Astrocyte of the hippocampus (primary cell): ENCODE results near the gene PSMB7.

Experiments used
- DNase-seq: peaks from one replicate; pipeline ENCODE4 v3.0.0; 2011; ENCODE audit warnings: low read depth, low spot score

The PSMB7 gene

GRCh38 chr9:124384210-124384609 is 31.0 kb downstream of the PSMB7 start:
- no peak for DNase-seq

- peak; percentile 75 for DNase-seq
These were observed 33.9 kb downstream of the PSMB7 start for GRCh38 chr9:124381170-124381945.

- no peak for DNase-seq
These were observed 37.5 kb downstream of the PSMB7 start for GRCh38 chr9:124377551-124378406.

DNA sequence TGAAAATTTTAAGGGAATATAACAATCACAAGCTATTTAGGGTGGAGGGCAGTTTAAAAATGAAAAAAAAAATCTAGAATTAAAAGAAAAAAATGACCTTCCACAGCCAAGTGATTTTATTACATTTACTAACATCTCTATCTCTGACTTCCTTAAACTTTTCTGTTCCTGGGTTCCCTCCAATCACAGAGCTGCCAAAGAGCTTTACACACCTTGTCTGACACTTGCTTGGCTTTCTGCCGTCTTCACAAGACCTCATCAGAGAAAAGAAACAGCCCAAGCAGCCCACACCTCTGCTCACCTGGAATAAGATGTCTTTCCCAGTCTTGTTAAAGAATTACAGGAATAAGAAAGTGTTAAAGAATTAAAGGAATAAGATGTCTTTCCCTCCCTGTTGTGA is 38.9 kb downstream of the PSMB7 start:
- no peak for DNase-seq

DNA sequence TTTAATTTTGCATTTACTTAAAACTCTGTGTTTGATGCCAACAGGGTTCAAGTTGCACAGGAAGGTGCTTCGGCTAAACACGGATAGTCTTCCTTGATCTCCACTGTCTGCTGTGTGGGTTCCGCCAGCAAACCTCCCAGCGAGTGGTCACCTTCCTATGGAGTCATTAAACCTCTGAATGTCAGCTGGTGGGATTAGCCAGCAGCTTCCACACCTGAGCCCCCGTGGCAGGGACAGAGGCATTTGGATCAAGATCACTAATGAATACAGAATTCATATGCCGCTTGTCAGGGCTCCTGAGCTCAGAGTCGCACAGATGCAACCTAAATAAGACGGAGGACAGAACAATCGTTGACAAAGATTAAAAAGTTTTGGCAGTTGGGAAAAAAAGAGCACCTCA is 39.5 kb downstream of the PSMB7 start:
- DNase-seq, result no peak

GRCh38 chr9:124373851-124374250 is 41.4 kb downstream of the PSMB7 start:
- no peak for DNase-seq

DNA sequence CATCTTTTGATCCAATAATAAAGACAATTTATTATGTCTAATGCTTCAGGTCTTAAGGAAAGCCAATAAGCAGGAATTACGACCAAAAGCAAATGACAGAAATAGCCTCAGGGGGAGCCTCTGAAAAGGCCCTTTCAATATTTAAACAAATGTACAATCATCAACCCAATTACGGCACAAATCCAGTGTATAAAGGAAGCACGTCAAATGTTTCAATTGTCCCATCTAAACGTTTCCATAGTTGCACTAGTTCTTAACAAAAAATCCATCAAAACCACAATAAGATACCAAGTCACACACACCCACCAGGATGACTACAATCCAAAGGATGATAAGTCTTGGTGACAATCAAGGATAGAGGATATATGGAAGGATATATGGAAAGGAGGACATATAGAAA is 41.9 kb downstream of the PSMB7 start:
- DNase-seq, result no peak

GRCh38 chr9:124372038-124372437 is 43.2 kb downstream of the PSMB7 start:
- DNase-seq, result no peak

GRCh38 chr9:124370896-124371582 is 44.2 kb downstream of the PSMB7 start:
- DNase-seq, result no peak

DNA sequence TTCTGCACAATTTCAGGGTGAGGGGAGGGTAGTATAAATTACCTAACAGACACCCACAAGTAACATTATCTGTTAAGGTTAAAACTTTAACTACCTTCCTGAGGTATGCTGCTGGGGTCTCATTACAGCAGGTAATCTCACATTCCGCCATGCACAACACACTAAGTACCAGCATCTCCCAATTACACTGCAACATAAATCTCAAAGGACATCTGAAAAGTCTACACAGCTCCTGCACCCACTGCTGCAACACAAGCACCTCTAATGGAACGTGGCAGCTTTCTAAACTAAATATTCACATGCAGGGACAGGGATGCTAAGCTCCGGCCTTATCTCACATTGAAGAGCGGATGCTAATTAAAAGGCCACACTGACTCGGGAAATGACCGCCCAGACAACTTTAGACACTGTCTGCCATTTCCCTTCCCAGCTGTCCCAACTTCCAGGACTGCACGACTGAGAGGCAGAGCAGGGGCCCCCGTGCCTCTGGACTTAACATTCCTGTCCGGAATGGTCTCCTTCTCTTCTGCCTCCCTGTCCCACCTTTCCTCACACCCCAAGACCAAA is 45.9 kb downstream of the PSMB7 start:
- no peak for DNase-seq

GRCh38 chr9:124368692-124369091 is 46.5 kb downstream of the PSMB7 start:
- DNase-seq, result no peak

DNA sequence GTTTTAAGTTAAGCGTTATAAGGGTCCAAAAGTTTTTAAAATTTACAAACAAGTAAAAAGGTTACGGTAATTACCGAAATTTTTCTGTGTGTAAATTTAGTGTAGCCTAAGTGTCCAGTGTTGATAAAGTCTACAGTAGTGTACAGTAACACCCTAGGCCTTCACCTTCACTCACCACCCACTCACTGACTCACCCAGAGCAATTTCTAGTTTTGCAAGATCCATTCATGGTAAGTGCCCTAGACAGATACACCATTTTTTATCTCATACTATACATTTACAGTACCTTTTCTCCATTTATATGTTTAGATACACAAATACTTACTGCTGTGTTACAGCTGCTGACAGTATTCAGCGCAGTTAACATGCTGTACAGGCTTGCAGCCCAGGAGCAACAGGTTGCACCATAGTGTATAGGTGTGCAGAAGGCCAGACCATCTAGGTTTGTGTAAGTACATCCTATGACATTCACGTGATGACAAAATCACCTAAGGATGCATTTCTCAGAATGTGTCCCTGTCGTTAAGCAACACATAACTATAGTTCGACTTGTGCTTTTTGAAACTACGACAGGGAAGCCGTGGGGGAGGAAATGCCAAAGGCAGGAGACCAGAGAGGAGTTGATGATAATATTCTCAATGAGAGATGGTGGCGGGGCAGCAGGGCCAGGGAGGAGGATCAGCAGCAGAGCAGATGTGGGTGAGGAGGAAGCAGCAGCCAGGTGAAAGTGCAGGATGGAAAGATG is 48.6 kb downstream of the PSMB7 start:
- no peak for DNase-seq

GRCh38 chr9:124365036-124365435 is 50.2 kb downstream of the PSMB7 start:
- no peak for DNase-seq

GRCh38 chr9:124364141-124364540 is 51.1 kb downstream of the PSMB7 start:
- peak; percentile 61 for DNase-seq

GRCh38 chr9:124363326-124364096 is 51.7 kb downstream of the PSMB7 start:
- peak; percentile 88 for DNase-seq

- DNase-seq, result no peak
These were observed 54.1 kb downstream of the PSMB7 start for GRCh38 chr9:124361128-124361527.

GRCh38 chr9:124359855-124360678 is 55.2 kb downstream of the PSMB7 start:
- no peak for DNase-seq

GRCh38 chr9:124359426-124359825 is 55.8 kb downstream of the PSMB7 start:
- no peak for DNase-seq

GRCh38 chr9:124358631-124359030 is 56.6 kb downstream of the PSMB7 start:
- no peak for DNase-seq
